KOPT-K1 (cell line): Measurements from ENCODE around the gene DDX50.

ENCODE experiments used
- H3K27ac ChIP-seq: fragments of 200-600 bp; sonication (generic); 2 replicates; pipeline ENCODE4 v1.5.1; 2016; ENCODE audit warnings: antibody characterized with exemption, mild to moderate bottlenecking, low read depth, low read length; ENCODE audit not compliant: poor library complexity, severe bottlenecking
- H3K36me3 ChIP-seq: fragments of 200-600 bp; sonication (generic); 2 replicates; pipeline ENCODE4 v1.5.1; 2017; ENCODE audit warnings: antibody characterized with exemption, mild to moderate bottlenecking, low read length, moderate library complexity; ENCODE audit not compliant: insufficient read depth
- H3K9me3 ChIP-seq: fragments of 200-600 bp; sonication (generic); 2 replicates; pipeline ENCODE4 v1.5.1; 2017; ENCODE audit warnings: antibody characterized with exemption, low read length, mild to moderate bottlenecking; ENCODE audit not compliant: insufficient read depth, poor library complexity, severe bottlenecking

The DDX50 gene

DNA sequence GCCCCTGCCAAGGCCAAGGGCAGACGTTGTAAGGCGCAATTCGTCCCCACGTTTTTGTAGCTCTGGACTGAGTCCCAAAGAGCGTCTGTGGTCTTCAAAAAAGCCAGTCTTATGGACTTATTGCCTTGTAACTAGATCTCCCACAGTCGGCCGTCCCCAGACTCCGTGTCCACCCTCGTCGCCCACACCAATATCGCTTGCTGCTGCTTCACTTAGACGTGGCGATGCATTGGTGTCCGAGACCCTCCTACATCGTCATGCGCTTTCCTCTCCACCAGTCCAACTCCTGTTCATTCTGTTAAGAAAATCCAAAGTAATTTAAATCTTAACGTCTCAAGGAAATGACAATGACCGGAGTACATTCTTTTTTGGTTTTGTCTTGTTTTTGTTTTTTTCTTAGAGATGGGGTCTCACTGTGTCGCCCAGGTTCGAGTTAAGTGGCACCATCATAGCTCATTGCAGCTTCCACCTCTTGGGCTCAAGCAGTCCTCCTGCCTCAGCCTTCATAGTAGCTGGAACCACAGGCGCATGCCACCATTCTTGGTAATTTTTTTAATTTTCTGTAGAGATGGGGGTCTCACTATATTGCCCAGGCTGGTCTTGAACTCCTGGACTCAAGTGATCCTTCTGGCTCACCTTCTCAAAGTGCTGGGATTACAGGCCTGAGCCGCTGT, 88.3 kb downstream of the DDX50 start:
- Histone ChIP-seq H3K9me3 (no peaks in the 10 kb centered on the region), H3K27ac (peak overlapping the region; percentile 61), H3K36me3 (peaks cover 37% of the 10 kb centered on the region)

DNA sequence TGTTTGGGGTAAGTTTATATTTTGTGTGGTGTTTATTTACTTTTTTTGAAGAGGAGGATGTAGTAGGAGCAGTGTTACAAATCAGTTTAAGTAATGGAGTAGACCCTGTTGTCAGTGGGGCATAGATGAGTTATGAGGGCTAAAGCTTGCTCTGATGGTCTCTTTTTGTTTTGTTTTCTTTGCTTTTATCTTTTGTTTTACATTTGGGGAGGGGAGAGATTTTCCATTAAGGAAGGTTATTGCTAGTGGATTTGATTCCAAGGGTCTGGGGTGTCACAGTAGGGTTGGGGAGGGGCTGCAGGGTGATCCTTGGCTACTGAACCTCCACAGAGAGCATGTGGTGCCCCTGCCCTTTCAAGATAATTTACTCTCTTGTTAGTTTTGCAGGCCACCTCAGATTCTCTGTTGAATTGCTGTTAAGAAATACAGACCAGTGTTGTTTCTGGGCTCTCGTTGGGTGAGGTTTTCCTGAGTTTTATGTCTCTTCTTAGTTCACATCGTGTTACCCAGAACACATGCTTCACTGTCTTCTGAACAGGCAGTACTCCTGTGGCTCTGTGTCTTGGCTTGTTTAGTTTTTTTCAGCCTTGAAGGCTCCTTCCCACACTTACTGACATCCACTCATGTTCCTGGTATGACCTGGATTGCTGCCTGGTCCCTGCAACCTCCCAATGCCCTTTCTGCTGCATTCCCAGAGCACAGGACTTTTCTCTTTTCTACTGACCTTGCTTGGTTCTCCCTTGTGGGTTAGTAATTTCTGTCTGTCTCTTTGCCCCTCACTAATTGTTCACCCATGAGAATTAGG, 91.7 kb downstream of the DDX50 start:
- no peaks in the 10 kb centered on the region for H3K9me3 ChIP-seq
- H3K36me3 ChIP-seq, result peaks cover 9% of the 10 kb centered on the region; the same call in 1 of the 2 replicates
- H3K27ac ChIP-seq, result no peak overlapping the region
